HG02678 (cell line): ENCODE measurements around the gene DNASE2.

Experiments used
- ATAC-seq: cut with Tn5 transposase; IDR thresholded peaks from one replicate; pipeline ENCODE4 v1.9.1; 2021; ENCODE audit warnings: mild to moderate bottlenecking, moderate library complexity; ENCODE audit not compliant: unreplicated experiment

DNASE2 gene

DNA sequence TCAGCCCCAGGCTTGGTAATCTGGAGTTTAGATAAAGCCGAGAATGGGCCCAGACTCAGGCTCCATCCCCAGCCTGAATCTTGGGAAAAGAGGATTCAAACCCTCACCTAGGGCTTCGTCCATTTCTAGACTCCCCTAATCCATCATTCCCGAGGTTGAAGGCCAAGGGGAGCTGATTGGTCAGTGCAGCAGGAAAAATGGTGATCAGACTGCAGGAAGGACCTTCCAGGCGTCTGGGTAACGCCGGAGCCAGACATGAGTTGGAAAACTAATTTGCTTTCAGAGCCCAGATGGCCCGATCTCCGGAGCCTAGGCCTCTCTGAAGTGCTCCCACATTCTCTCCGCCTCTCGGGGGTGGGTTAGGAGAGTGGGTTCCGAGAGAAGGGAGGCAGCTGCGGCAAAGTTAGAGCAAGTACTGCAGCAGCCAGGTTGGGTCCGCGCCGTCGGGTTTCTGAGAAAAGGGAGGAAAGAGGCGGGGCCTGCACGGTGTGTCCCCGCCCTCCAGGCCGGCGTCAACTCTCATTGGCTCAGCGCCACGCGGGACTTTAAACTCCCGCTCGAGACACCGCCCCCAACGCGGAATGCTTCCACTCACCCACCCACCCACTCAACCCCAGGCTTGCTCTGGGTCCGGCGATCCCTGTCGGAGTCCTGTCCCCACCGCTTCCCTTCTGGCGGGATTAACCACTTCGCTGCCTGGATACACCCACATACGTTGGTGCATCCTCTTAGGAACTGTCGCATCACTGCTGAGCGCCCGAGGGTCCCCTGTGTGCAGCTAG is 46.1 kb downstream of the DNASE2 start:
- ATAC-seq: no peak

DNA sequence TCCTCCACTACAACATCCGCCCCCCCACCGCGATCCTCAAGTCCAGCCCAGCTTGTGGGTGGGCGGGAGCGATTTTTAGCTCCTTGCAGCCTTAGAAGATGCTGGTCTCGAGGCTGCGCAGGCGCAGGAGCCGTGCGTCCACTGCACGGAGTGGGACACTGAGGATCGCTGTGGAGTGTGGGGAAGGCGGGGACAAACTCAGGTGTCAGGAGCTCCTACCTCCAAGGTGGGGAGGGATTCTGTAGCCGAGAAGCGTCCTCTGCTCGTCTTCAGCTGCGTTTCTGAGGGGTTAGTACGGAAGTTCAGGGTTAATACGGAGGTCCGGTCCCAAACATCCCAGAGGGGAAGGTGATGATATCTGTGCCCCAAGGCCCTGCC is 46.7 kb downstream of the DNASE2 start, which contains the start of gene RTBDN:
RTBDN (minus strand) TSS at position 14 of the 378 bp plus-strand sequence. CDS start 4,600 bp downstream, outside the sequence.
- ATAC-seq: no peak

DNA sequence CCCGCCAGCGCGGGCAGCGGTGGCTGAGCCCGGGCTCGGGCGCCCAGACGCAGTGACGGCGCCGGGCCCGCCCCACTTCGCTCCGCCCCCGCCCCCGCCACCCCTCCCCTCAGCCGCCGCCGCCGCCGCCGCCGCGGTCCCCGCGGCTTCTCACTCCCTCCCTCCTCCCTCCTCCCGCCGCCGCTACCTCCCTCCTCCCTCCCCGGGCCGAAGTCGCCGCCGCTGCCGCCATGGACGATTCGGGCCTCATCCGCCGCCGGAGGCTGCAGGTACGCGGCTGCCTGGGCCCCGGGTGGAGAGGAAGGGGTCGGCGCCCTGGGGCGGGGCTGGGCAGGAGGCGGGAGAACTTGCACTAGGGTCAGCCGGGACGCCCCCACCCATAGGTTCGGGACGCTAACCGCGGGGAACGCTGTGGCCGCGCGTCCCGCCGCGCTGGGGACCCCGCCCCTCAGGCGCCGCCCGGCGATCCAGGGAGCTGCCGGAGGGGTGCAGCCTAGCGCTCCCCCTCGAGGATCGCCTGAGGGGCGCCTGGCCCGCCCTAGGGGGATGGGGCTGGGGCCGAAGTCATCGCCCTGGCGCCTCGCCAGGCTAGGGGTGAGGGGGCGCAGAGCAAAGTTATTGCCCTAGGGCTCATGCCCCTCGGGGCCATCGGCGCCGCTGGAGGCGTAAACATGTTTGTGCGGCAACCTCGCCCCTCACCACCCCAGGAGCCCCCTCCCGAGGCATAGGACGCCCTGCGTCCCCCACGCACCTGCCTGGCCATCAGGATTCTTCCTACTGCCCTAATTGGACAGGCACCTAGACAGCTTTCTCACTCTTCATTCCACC is 47.3 kb downstream of the DNASE2 start:
- no peak for ATAC-seq

DNA sequence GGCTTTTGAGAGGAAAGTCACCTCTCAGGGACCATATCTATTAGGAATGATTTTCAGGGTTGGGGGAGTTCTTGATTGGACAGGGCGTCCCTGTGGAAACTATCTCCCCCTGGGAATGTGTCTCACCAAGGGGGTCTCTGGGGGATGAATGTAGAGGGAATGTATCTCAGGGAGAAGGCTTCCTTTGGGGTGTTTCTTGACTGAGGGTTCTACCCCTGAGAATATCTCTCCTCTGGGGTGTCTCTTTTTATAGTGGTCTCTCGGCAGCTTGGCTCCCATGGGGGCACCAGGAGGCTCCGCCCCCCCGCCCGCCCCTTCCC is 47.9 kb downstream of the DNASE2 start:
- no peak for ATAC-seq

DNA sequence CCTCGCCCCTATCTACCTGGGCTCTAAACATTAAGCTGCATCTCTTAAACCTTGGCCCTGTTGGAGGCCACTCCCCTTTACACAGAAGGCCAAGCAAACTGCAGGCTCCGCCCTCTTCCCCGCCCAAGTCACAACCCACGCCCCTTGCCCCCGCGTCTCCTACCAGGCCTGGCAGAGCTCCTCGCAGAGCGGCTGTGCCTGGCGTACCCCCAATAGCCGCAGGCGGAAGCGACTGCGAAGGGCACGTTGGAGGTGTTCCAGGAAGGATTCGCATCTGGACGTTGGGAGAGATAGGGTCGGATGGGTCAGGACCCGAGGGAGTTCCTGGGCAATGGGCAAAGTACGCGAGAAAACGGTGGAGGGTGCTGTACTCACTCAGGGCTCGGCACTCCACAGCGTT is 52.8 kb downstream of the DNASE2 start:
- ATAC-seq: no peak

DNA sequence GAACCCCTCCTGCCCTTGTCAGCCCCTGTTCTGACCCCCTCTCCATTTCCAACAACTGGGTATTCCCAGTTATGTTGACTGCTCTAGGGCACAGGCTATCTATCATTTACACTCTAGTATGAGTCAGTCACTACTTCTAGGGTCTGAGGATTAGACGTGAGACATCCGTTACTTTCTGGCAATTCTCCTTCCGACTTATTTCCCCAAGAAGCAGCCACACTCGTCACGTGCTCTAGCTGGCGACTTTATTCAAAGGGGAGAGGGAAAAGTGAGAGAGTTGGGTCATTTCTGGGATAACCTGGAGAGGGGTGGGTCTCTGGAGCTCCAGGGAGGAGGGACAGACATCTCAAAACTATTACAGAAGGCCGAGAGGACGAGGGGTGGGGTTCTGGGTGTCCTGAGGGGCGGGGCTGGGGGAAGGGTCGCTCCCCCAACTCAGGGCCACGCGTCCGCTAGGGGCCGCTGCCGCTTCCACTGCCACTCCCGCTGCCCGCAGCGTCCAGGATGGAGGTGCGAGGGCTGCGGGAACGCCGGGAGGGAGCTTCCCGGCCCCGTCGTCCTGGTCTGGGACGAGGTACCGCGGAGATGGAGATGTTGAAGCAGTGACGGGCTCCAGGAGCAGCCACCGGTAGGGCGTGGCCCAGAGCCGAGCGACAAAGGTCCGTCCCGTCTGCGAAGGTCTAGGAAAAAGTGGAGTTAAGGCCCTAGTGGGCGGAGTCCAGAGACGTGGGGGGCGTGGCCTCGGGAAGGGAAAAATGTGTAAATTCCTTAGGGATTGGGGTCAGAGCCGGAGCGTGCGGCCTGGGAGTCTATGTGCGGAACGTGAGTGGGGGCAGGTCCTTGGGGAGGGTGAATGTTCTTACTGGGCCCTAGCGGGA is 55.8 kb downstream of the DNASE2 start:
- no peak for ATAC-seq
